ENCODE results near the gene RBM44.

RBM44 gene

DNA sequence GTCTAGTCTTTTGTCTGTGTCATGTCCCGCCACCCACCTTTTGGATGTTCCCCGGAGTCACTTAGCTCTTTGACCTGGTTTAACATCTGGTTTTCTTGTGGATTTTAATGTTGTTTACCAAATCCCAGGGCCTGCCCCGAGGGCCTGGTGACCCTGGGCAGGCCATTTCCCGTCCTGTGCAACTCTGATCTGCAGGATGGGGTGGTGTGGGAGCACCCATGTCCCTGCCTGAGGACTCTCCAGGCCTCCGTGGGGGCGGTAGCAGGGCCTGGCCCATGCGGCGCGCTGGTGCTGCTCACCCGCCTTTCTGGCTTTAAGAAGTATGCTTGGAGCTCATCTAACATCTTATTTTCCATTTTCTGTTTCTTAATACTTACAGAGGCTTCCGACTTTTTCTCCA lies 71.5 kb downstream of the RBM44 start:
- DNase-seq (ENCODE audit: low read depth, low spot score): no peak
- no peaks in the 10 kb centered on the region for H3K9me3 ChIP-seq (ENCODE audit: control insufficient read depth, insufficient read depth, low read length)
- H3K27me3 ChIP-seq (ENCODE audit: control insufficient read depth, insufficient read depth, low read length): no peaks in the 10 kb centered on the region
- no peak overlapping the region for H3K4me3 ChIP-seq (ENCODE audit: low read length)
- H3K4me1 ChIP-seq (ENCODE audit: control insufficient read depth, insufficient read depth, low read length): no peaks in the 10 kb centered on the region; the same call in 1 of the 2 replicates
- H3K36me3 ChIP-seq (ENCODE audit: control insufficient read depth, insufficient read depth, low read length): no peaks in the 10 kb centered on the region; the same call in 1 of the 2 replicates
- no peak overlapping the region for H3K27ac ChIP-seq (ENCODE audit: low read length)
- no CpG with 5 or more reads among the region's 11 CpGs for WGBS (ENCODE audit: insufficient coverage, insufficient read length)

DNA sequence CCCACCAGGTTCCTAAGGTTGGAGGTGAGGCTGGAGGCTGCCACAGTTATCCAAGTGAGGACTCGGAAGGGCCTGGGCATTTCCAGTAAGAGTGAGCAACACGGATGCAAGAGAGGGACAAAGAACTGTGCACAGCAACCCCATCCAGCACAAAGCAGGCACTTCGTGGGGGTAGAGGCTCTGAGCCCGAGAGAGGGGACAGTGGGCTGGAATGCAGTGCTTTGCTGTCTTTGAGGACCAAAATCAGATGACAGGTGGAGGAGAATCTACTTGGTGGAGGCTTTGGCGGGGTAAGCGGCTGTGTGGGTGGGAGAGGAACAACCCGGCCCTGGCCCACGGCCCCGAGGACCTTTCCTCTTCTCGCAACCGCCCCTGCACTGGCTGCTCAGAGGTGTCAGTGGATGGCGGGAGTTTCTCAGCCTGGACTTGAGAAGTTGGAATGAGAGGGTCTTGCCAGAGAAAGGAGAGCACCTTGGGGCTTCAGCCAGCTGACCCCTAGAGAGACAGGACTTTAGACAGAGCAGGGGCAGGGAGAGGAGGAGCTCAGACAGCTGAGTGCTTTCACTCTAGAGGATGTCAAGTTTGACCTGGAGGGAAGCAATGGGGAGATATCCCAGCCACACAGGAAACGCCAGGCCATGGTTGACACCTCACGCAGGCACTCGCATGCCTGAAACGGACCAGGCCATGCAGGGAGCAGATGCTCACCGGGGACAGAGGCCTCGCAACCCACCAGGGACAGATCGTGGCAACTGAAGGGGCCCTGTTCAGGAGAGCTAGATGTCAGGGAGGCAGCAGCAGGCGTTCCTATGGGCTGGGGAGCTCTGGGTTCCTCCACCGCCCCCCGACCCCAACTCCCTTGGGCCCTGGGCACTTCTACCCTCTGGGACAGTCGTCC lies 72.4 kb downstream of the RBM44 start:
- no CpG with 5 or more reads among the region's 23 CpGs for WGBS (ENCODE audit: insufficient coverage, insufficient read length)
- no peaks in the 10 kb centered on the region; the same call in 1 of the 2 replicates for H3K36me3 ChIP-seq (ENCODE audit: control insufficient read depth, insufficient read depth, low read length)
- H3K4me1 ChIP-seq (ENCODE audit: control insufficient read depth, insufficient read depth, low read length): no peaks in the 10 kb centered on the region; the same call in 1 of the 2 replicates
- no peak for DNase-seq (ENCODE audit: low read depth, low spot score)
- no peak overlapping the region for H3K4me3 ChIP-seq (ENCODE audit: low read length)
- H3K27me3 ChIP-seq (ENCODE audit: control insufficient read depth, insufficient read depth, low read length): no peaks in the 10 kb centered on the region
- H3K27ac ChIP-seq (ENCODE audit: low read length): no peak overlapping the region
- no peaks in the 10 kb centered on the region for H3K9me3 ChIP-seq (ENCODE audit: control insufficient read depth, insufficient read depth, low read length)

DNA sequence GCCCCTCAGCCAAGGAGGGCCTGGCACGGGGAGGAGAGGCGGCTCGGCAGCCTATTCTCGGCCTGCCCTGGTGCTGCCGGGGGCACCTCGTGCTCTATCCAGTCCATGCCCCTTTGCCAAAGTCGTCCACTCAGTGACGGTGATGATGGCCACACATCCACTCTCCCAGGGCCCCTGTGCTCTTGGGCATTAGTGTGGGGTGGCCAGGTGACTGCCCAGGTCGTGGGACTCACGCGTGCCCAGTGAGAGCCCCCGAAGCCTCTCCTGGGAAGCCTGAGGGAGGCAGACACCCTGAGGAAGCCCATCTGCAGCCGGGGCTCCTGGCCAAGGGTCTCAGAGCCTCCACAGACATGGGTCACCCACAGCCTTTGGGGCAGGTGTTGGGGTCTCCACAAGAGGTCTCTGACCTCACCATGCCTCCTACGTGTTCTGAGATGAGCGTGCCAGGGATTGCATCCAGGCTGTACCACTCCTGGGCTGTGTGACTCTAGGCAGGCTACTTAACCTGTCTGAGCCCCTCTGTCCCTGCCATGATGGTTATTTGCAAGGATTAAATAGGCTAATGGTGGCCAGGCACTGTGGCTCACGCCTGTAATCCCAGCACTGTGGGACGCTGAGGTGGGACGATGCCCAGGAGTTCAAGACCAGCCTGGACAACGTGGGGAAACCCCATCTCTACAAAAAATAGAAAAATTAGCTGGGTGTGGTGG lies 73.8 kb downstream of the RBM44 start:
- Histone ChIP-seq H3K4me3 (ENCODE audit: low read length) (no peak overlapping the region), H3K36me3 (ENCODE audit: control insufficient read depth, insufficient read depth, low read length) (no peaks in the 10 kb centered on the region; the same call in 1 of the 2 replicates), H3K9me3 (ENCODE audit: control insufficient read depth, insufficient read depth, low read length) (no peaks in the 10 kb centered on the region), H3K4me1 (ENCODE audit: control insufficient read depth, insufficient read depth, low read length) (no peaks in the 10 kb centered on the region; the same call in 1 of the 2 replicates), H3K27me3 (ENCODE audit: control insufficient read depth, insufficient read depth, low read length) (no peaks in the 10 kb centered on the region), H3K27ac (ENCODE audit: low read length) (no peak overlapping the region)
- WGBS (ENCODE audit: insufficient coverage, insufficient read length): no CpG with 5 or more reads among the region's 19 CpGs
- no peak for DNase-seq (ENCODE audit: low read depth, low spot score)

DNA sequence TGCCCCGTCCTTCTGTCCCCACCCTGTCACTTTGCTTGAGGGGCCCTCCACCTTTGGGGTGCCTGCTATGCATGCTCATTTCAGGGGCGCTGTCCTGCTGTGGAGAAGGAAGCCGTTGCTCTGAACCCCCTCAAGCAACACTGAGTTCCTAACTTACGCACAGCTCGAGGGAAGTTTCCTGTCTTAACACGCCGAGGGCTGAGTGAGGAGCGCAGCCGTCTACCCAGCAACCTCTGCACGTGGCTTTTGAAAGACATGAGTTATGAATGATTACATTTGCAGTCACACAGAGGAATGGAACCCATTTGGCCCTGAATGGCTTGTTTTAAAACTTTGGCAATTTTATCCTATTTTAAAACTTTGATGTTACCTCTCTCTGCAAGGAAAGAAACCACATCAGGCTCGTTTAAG lies 74.8 kb downstream of the RBM44 start:
- Histone ChIP-seq H3K36me3 (ENCODE audit: control insufficient read depth, insufficient read depth, low read length) (no peaks in the 10 kb centered on the region; the same call in 1 of the 2 replicates), H3K27ac (ENCODE audit: low read length) (no peak overlapping the region), H3K27me3 (ENCODE audit: control insufficient read depth, insufficient read depth, low read length) (no peaks in the 10 kb centered on the region), H3K4me3 (ENCODE audit: low read length) (no peak overlapping the region), H3K9me3 (ENCODE audit: control insufficient read depth, insufficient read depth, low read length) (no peaks in the 10 kb centered on the region), H3K4me1 (ENCODE audit: control insufficient read depth, insufficient read depth, low read length) (no peaks in the 10 kb centered on the region; the same call in 1 of the 2 replicates)
- no CpG with 5 or more reads among the region's 11 CpGs for WGBS (ENCODE audit: insufficient coverage, insufficient read length)
- DNase-seq (ENCODE audit: low read depth, low spot score): no peak

DNA sequence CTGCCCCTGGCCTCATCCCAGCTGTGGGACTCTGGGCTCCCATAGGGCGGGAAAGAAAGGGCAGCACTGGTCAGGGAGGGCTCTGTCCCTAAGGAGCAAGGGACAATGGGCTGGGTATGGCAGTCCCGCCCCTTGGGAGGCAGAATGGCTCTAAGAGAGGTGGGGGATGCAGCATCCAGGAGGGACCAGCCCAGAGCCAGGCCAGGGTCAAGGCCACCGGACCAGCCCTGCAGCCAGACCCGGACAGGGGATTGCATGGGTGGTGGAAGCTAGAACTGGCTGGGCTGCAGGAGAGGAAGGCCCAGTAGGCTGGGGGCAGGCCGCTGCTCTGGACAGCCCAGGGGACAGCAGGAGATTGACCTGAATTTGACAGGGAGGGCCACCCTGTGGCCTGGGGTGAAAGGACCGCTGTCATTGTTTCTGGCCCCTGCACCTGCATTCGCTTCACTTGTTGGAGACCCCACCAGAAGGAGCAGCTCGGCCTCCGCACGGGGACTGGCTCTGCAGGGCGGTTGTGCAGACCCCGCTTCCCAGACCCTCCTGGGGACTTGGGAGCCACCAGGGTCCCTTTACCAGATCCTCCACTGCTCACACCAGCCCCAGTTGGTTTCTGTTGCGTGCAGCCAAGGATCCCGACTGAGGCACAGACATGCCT lies 75.4 kb downstream of the RBM44 start:
- Histone ChIP-seq H3K4me3 (ENCODE audit: low read length) (no peak overlapping the region), H3K9me3 (ENCODE audit: control insufficient read depth, insufficient read depth, low read length) (no peaks in the 10 kb centered on the region), H3K4me1 (ENCODE audit: control insufficient read depth, insufficient read depth, low read length) (no peaks in the 10 kb centered on the region; the same call in 1 of the 2 replicates), H3K36me3 (ENCODE audit: control insufficient read depth, insufficient read depth, low read length) (no peaks in the 10 kb centered on the region; the same call in 1 of the 2 replicates), H3K27ac (ENCODE audit: low read length) (no peak overlapping the region), H3K27me3 (ENCODE audit: control insufficient read depth, insufficient read depth, low read length) (no peaks in the 10 kb centered on the region)
- DNase-seq (ENCODE audit: low read depth, low spot score): no peak
- no CpG with 5 or more reads among the region's 14 CpGs for WGBS (ENCODE audit: insufficient coverage, insufficient read length)

DNA sequence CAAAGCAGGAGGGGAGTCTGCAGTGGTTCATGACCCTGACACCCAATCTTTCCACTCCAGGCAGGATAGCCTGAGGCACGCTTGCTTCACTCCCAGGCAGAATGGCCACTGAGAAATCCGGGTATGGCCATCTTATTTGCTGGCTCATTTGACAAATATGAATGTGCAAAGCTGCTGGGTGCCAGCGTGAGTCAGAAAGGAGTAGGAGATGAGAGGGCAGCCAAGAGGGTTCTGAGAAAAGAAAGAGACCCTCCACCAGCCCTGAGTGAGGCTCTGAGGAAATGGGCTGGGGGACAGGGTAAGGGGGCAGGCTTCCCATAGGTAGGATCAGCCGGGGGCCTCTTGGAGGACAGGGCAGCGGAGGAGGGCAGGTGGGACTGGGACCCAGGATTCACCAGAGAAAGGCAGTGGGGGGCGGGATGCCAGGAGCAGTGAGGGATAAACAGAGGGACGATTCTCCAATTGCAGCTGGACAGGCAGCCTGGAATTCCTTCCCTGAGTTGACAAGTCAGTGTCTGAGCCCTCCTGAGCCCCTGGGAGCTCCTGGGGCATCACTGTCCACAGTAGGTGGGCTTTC lies 76.1 kb downstream of the RBM44 start:
- Histone ChIP-seq H3K36me3 (ENCODE audit: control insufficient read depth, insufficient read depth, low read length) (no peaks in the 10 kb centered on the region; the same call in 1 of the 2 replicates), H3K27ac (ENCODE audit: low read length) (no peak overlapping the region), H3K4me3 (ENCODE audit: low read length) (no peak overlapping the region), H3K9me3 (ENCODE audit: control insufficient read depth, insufficient read depth, low read length) (no peaks in the 10 kb centered on the region), H3K27me3 (ENCODE audit: control insufficient read depth, insufficient read depth, low read length) (no peaks in the 10 kb centered on the region), H3K4me1 (ENCODE audit: control insufficient read depth, insufficient read depth, low read length) (no peaks in the 10 kb centered on the region; the same call in 1 of the 2 replicates)
- DNase-seq (ENCODE audit: low read depth, low spot score): no peak
- no CpG with 5 or more reads among the region's 7 CpGs for WGBS (ENCODE audit: insufficient coverage, insufficient read length)

DNA sequence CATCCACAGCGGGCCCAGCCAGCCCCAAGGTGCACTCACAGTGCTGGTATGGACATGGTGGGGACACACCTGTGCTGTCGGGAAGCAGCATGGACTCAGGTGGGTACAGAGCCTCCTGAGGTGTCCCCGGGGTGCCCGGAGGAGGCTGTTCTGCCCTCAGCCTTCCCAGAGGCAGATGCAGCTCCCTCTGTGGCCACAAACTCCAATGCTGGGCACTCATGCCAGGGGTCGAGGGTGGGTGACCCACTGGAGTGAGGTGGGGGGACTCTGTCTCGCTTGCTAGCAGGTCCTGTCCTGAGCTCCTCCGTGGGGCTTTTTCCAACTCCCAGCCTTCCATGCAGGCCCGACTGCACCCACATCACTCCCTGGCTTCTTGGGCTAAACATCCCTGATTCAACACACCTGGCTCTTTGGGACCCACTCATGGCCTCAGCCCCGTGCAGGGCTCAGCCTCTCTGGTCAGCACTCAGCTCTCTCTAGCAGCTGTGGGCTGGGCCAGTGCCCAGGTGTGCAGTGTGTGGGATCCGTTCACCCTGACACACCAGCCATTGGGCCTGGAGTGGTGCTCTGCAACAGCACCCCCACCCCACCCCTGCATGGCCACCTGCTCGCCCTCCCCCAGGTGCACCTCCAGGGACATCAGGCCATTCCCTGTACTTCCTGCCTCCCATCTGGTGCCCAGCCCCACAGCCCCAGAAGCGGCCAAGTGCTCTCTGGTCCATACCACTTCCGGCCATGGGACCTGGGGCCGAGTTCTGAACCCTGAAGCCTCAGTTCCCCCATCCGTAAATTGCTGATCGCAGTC lies 76.9 kb downstream of the RBM44 start:
- Histone ChIP-seq H3K4me1 (ENCODE audit: control insufficient read depth, insufficient read depth, low read length) (no peaks in the 10 kb centered on the region; the same call in 1 of the 2 replicates), H3K27ac (ENCODE audit: low read length) (no peak overlapping the region), H3K36me3 (ENCODE audit: control insufficient read depth, insufficient read depth, low read length) (no peaks in the 10 kb centered on the region; the same call in 1 of the 2 replicates), H3K4me3 (ENCODE audit: low read length) (no peak overlapping the region), H3K27me3 (ENCODE audit: control insufficient read depth, insufficient read depth, low read length) (no peaks in the 10 kb centered on the region), H3K9me3 (ENCODE audit: control insufficient read depth, insufficient read depth, low read length) (no peaks in the 10 kb centered on the region)
- no peak for DNase-seq (ENCODE audit: low read depth, low spot score)
- WGBS (ENCODE audit: insufficient coverage, insufficient read length): no CpG with 5 or more reads among the region's 16 CpGs

DNA sequence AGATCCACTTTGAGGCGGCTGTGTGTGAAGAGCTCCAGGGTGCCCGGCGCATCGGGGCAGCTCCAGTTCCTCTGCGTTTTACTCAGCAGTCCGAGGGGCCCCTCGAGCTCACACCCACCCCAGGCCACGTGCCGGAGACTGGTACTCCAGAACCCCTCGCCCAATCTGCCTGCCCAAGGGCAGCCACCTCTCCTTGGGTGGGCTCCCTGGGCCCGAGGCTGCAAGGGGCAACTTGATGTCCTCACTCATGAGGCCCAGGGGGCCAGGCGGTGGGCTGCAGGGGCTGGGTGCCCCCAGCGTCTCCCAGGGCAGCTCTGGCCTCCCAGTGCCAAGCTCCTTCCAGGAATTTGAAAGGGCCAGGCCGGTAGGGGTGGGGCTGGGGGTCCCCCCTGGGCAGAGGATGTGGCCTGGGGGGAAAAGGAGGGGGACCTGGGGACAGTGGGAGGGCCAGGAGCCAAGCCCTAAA lies 77.5 kb downstream of the RBM44 start:
- no peak overlapping the region for H3K4me3 ChIP-seq (ENCODE audit: low read length)
- DNase-seq (ENCODE audit: low read depth, low spot score): no peak
- no peak overlapping the region for H3K27ac ChIP-seq (ENCODE audit: low read length)
- WGBS (ENCODE audit: insufficient coverage, insufficient read length): no CpG with 5 or more reads among the region's 14 CpGs
- no peaks in the 10 kb centered on the region; the same call in 1 of the 2 replicates for H3K4me1 ChIP-seq (ENCODE audit: control insufficient read depth, insufficient read depth, low read length)
- H3K36me3 ChIP-seq (ENCODE audit: control insufficient read depth, insufficient read depth, low read length): no peaks in the 10 kb centered on the region; the same call in 1 of the 2 replicates
- no peaks in the 10 kb centered on the region for H3K9me3 ChIP-seq (ENCODE audit: control insufficient read depth, insufficient read depth, low read length)
- no peaks in the 10 kb centered on the region for H3K27me3 ChIP-seq (ENCODE audit: control insufficient read depth, insufficient read depth, low read length)

DNA sequence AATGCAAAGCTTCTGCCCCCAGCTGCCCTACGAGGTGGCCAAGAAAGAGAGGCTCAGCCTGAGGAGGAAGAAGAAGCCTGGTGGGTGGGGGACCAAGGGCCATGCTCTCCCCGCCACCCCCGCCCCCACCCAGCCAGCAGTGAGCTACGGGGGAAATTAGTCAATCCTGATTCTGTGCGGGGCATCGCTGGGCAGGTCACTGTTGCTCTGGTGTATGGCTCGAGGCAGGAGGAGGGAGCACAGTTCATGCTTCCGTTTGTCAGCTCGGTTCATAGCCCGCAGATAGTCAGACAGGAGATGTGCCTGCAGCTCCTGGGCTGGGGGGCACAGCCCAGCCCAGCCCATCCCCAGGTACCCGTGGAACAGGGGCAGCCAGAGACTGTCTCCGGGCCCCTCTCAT lies 78.0 kb downstream of the RBM44 start:
- H3K27ac ChIP-seq (ENCODE audit: low read length): no peak overlapping the region
- H3K9me3 ChIP-seq (ENCODE audit: control insufficient read depth, insufficient read depth, low read length): no peaks in the 10 kb centered on the region
- no peaks in the 10 kb centered on the region for H3K27me3 ChIP-seq (ENCODE audit: control insufficient read depth, insufficient read depth, low read length)
- H3K4me3 ChIP-seq (ENCODE audit: low read length): no peak overlapping the region
- no CpG with 5 or more reads among the region's 12 CpGs for WGBS (ENCODE audit: insufficient coverage, insufficient read length)
- no peak for DNase-seq (ENCODE audit: low read depth, low spot score)
- H3K4me1 ChIP-seq (ENCODE audit: control insufficient read depth, insufficient read depth, low read length): no peaks in the 10 kb centered on the region; the same call in 1 of the 2 replicates
- H3K36me3 ChIP-seq (ENCODE audit: control insufficient read depth, insufficient read depth, low read length): no peaks in the 10 kb centered on the region

Measured in iPS DF 6.9 (cell line).